ENCODE measurements around the gene PACSIN2.
A peak's percentile ranks its signal among the peaks of the same experiment; 100 is the strongest.

The PACSIN2 gene

GRCh38 chr22:42862045-42862734, 152.8 kb downstream of the PACSIN2 start:
- DNase-seq (ENCODE audit: low read depth in 2 of 2): no peak

GRCh38 chr22:42860968-42861367, 154.0 kb downstream of the PACSIN2 start:
- DNase-seq (ENCODE audit: low read depth in 2 of 2): no peak

GRCh38 chr22:42857845-42858481, 157.0 kb downstream of the PACSIN2 start:
- DNase-seq (ENCODE audit: low read depth in 2 of 2): no peak

DNA sequence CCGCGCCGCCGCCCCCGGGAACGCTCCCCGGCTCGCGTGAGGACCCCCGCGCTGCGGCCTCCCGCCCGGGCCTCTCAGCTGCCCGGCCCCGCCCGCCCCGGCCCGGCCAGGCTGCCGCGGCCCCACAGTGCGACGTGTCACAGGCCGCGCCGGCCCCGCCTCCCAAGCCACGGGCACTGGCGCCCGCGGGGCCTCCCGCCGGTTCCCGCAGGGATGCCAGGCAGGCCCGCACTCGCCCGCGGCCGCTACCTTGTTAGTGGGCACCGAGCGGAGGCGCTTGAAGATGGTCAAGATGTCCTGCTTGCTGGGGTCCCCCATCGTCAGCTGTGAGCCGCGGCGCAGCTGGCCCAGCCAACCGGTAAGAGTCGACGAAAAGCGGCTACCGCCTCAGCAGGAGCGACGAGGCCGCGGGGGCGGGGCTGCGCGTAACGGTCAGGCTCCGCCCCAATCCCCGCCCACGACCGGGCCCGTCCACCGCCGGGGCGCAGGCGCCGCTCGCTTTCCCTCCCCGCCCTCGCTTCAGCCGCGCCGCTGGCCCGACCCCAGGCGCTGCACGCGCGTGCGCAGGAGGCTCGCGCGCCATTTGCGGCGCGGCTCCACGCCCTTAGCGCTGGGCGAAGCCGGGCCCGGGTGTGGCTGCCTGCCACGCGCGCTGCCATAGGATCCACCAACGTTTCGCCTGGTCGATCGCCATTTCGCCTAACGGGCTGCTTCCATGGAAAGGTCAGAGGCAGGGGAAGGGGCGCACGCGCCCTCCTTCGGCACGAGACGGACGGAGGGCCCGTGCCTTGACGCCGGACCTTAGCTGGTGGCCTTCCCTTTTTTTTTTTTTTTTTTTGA, 157.9 kb downstream of the PACSIN2 start, which contains the start of gene ARFGAP3:
Gene ARFGAP3, minus strand, starts transcription at position 409 of the 840 bp plus-strand sequence. Its CDS starts 91 bp downstream, at position 318.
- DNase-seq (ENCODE audit: low read depth in 2 of 2): peak; percentile 91 to 92

- peak; percentile 13 to 38 for DNase-seq (ENCODE audit: low read depth in 2 of 2)
Measured at GRCh38 chr22:42856179-42856864, 158.6 kb downstream of the PACSIN2 start.

DNA sequence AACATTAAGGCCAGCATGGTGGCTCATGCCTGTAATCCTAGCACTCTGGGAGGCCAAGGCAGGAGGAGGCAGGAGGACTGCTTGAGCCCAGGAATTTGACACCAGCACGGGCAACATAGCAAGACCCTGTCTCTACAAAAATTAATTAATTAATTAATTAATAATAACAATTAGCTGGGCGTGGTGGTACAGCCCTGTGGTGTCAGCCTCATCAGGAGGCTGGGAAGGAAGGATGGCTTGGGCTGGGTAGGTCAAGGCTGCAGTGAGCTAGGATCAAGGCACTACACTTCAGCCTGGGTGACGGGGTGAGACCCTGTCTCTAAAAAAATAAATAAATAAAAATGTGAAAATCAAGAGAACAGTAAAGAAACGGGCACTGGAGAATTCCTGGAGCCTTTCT, 159.2 kb downstream of the PACSIN2 start:
- no peak for DNase-seq (ENCODE audit: low read depth in 2 of 2)

GRCh38 chr22:42855211-42855610, 159.7 kb downstream of the PACSIN2 start:
- no peak for DNase-seq (ENCODE audit: low read depth in 2 of 2)

DNA sequence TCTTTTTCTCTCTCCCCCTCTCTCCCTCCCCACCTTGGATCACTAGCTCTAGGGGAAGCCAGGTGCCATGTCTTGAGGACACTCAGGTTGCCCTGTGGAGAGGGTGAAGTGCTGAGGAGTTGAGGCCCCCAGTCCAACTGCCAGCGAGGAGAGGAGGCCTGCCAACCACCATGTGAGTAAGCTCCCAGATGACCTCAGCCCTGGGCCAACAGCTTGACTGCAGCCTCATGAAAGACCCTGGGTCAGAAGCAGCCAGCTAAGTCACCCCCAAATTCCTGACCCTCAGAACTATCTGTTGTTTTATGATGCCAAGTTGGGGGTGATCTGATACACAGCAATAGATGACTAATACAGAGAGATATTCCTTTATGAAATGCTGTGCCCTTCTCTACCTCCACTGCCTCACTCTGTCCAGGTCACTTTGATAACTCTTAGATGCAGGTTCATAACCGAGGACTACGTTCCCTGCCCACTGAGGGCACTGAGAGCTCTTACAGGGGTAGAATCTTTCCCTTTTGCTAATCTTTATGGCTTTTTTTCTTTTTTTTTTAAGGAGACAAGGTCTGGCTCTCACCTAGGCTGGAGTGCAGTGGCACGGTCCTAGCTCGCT, 165.9 kb downstream of the PACSIN2 start:
- no peak for DNase-seq (ENCODE audit: low read depth in 2 of 2)

DNA sequence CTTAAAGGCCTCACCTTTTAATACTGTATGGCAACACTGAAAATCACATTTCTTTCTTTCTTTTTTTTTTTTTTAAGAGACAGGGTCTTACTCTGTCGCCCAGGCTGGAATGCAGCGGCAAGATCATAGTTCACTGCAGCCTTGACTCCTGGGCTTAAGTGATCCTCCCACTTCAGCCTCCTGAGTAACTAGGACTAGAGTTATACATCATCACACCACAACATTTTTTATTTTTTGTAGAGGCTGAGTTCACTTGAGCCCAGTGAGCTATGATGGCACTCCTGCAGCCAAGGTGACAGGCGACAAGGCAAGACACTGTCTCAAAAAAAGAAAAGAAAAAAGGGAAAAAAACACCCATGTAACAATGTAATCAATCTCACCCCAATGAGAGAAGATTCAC, 167.8 kb downstream of the PACSIN2 start:
- no peak for DNase-seq (ENCODE audit: low read depth in 2 of 2)

- no peak for DNase-seq (ENCODE audit: low read depth in 2 of 2)
Measured at GRCh38 chr22:42844756-42845155, 170.2 kb downstream of the PACSIN2 start.

DNA sequence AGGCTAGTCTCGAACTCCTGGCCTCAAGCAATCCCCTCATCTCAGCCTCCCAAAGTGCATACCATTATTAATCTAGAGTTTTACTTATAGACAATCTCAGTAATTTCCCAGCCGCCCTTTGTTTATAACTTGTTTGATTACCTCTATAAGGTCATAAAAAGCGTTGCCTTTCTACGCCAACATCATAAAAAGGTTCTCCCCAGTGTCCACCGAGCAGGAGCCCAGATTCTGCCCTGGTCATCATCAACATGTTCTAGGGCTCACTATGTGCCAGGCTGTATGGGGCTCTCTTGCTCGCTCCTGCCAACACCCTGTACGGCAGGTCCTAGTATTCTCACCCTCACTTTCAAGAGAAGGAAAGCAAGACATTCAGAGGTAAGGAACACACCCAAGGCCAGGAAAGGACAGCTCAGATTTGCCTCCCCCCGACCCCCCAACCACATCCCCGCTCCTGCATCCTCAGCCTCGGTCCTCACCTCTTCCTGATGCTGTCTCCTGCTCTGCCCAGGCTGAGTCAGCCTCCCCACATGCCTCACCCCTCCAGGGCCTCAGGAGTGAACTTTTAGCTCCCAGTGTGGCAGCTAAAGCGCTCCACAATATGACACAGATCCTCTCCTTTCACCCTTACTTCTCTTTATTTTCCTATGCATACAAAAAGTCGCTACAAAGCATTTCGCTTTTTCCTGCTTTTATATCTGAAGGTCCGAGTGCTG, 172.1 kb downstream of the PACSIN2 start:
- DNase-seq (ENCODE audit: low read depth in 2 of 2): no peak

GRCh38 chr22:42841444-42841843, 173.5 kb downstream of the PACSIN2 start:
- DNase-seq (ENCODE audit: low read depth in 2 of 2): no peak

DNA sequence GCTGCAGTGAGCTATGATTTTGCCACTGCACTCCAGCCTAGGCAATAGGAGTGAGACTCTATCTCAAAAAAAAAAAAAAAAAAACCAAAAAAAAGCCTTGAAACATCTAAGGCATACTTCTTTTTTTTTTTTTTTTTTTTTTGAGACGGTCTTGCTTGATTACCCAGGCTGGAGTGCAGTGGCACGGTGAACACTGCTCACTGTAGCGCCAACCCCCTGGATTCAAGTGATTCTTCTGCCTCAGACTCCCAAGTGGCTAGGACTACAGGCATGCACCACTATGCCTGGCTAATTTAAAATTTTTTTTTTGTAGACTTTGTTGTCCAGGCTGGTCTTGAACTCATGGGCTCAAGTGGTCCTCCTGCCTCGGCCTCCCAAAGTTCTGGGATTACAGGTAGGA, 177.4 kb downstream of the PACSIN2 start:
- DNase-seq (ENCODE audit: low read depth in 2 of 2): no peak

DNA sequence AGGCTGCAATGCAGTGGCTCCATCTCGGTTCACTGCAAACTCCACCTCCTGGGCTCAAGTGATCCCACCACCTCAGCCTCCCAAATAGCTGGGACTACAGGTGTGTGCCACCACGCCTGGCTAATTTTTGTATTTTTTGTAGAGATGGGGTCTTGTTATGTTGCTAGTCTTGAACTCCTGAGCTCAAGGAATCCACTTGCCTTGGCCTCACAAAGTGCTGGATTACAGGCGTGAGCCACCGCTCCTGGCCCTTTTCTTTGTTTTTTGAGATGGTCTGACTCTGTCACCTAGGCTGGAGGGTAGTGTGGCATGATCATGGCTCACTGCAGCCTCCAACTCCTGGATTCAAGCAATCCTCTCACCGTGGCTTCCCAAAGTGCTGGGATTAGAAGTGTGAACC, 178.9 kb downstream of the PACSIN2 start:
- no peak for DNase-seq (ENCODE audit: low read depth in 2 of 2)

DNA sequence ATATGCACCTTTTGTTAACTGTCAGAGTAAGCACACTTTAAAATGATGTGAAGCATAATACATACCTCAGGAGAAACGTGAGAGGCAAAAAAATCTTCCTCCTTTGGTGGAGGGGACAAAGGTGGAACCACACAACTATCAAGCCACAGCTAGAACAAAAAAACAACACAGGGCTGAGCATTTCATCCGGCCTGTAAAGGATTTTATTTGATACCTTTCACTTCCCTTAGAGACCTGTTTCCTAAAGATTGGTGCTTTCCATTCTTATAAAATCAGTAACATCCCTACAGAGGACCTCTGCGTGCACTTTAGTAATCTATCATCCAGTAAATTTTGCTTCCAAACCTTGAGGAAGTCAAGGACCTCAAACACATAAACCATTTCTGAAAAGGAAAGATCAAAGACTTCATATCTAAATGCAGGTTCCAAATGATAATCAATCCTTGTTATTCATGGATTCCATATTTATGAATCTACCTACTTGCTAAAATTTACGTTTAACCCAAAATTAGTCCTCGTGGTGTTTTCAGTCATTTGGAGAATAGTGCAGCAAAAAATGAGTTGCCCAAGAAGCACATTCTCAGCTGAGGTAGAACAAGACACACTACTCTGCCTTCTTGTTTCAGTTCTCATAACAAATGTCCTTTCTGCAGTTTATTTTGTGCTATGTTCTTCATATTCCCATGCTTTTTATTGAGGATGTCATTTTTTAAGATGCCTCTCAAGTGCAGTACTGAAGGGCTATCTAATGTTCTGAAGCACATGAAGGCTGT, 180.6 kb downstream of the PACSIN2 start:
- no peak for DNase-seq (ENCODE audit: low read depth in 2 of 2)

DNA sequence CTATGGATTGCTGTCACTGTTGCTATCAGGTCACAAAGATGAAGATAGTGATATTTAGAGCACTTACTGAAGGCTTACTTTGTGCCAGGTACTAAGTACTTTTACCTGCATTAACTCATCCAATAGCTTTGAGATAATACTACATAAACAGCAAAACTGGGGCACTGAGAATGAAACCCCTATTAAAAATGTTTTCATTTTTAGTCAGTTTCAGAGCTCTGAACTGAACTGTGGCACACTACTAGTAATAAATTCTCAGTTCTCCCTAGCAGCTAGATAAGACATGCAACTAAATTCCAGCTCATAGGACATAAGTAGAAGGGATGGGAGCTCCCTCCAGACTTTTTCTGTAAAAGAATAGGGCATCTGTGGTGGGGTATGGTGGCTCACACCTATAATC, 181.8 kb downstream of the PACSIN2 start:
- DNase-seq (ENCODE audit: low read depth in 2 of 2): no peak

GRCh38 chr22:42831712-42832111, 183.2 kb downstream of the PACSIN2 start:
- no peak for DNase-seq (ENCODE audit: low read depth in 2 of 2)

- DNase-seq (ENCODE audit: low read depth in 2 of 2): no peak
Measured at GRCh38 chr22:42830161-42830560, 184.8 kb downstream of the PACSIN2 start.

DNA sequence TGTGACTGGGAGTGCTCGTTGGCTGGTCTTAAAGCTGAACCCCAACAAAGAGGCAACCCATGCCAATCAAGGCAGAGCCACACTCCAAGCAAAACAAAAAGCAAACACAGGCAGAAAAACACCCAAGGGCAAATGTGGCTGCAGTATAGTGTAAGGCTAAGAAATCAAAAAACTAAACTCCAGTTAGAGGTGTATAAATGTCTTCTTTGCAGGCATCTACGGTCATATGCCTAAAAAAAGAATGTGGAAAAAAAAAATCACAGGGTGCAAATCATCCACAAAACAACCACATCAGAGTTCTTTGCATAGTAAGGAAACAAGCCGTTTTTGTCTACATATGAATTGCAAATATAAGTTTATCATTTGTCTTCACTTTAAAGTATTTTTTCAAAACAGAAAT, 185.6 kb downstream of the PACSIN2 start:
- DNase-seq (ENCODE audit: low read depth in 2 of 2): no peak

- DNase-seq (ENCODE audit: low read depth in 2 of 2): no peak
Measured at GRCh38 chr22:42825796-42826195, 189.2 kb downstream of the PACSIN2 start.
